ENCODE results near the gene ATE1. TPM values are rescaled to one million over a fixed set of nuclear protein-coding genes. Genes with fewer than 3 reads are reported as not detected.

ATE1 gene
- total RNA-seq, 1 experiment from 2014 or later: 39.2 TPM

GRCh38 chr10:121959671-121960070 is 31.8 kb upstream of the ATE1 start:
- ATAC-seq (no peak), DNase-seq (ENCODE audit: low read depth, low spot score) (no peak)
- ChIA-PET RAD21 (ENCODE audit: low non-redundant PET in 1 of 2, low total read pairs in 2 of 2, uncharacterized antibody in 2 of 2, unreplicated experiment in 2 of 2) (no interaction called here), POLR2A (no interaction called here), CTCF (no interaction called here)
- Histone ChIP-seq H3K79me2 (ENCODE audit: insufficient read depth, low read length) (no peaks in the 10 kb centered on the region), H3K9me3 (ENCODE audit: control insufficient read depth in 1 of 2, insufficient read depth in 1 of 2, low read depth in 1 of 2, low read length in 2 of 2) (no peaks in the 10 kb centered on the region), H3K9ac (ENCODE audit: low read length) (no peak overlapping the region), H3K27ac (ENCODE audit: low read depth, low read length) (no peak overlapping the region), H3K4me3 (replicated peaks in 1 of 2; ENCODE audit: low read depth in 1 of 2, low read length in 2 of 2) (no peak overlapping the region), H4K20me1 (ENCODE audit: insufficient read depth) (no peaks in the 10 kb centered on the region), H3K4me1 (ENCODE audit: control insufficient read depth in 1 of 2, insufficient read depth in 2 of 2, low read length in 2 of 2) (no peaks in the 10 kb centered on the region; a peak in 1 of 4 replicates), H3K27me3 (ENCODE audit: insufficient read depth, low read length) (no peaks in the 10 kb centered on the region), H2AFZ (ENCODE audit: low read depth, low read length, poor library complexity, severe bottlenecking) (no peak overlapping the region), H3K9me2 (ENCODE audit: insufficient read depth) (no peaks in the 10 kb centered on the region), H3K36me3 (ENCODE audit: control insufficient read depth in 1 of 2, insufficient read depth in 2 of 2, low read length in 2 of 2) (peaks cover 16 to 21% of the 10 kb centered on the region in 2 experiments; a peak in 3 of 4 replicates), H3K4me2 (ENCODE audit: low read length) (no peak overlapping the region)
- intact Hi-C loops (cut with micrococcal nuclease): no loop called here
- TSS peak; percentile 11 for BruUV-seq (replicated peaks)
- TF ChIP-seq SP1 (IDR thresholded peaks at IDR 0.05; ENCODE audit: low read depth): no peak
- TF ChIP-seq CEBPB (IDR thresholded peaks at IDR 0.05; ENCODE audit: low read depth): no peak
- no peak for TF ChIP-seq ATF3 (IDR thresholded peaks at IDR 0.05)
- no peak for TF ChIP-seq CBX3 (IDR thresholded peaks at IDR 0.05; ENCODE audit: low read depth)
- no peak for TF ChIP-seq EZH2phosphoT487 (IDR thresholded peaks at IDR 0.05; ENCODE audit: borderline replicate concordance)
- TF ChIP-seq MAX (IDR thresholded peaks at IDR 0.05): no peak
- no peak for TF ChIP-seq REST (IDR thresholded peaks at IDR 0.05; ENCODE audit: low read depth)
- no peak for TF ChIP-seq ZNF274 (IDR thresholded peaks at IDR 0.05; ENCODE audit: low read depth, low read length)
- TF ChIP-seq EZH2 (IDR thresholded peaks at IDR 0.05): no peak
- no peak for TF ChIP-seq YY1 (IDR thresholded peaks at IDR 0.05; ENCODE audit: extremely low read depth, insufficient replicate concordance, low read depth, low read length)
- no peak for TF ChIP-seq POLR2AphosphoS5 (IDR thresholded peaks at IDR 0.05; ENCODE audit: low read depth, low read length)
- TF ChIP-seq ZFX (IDR thresholded peaks at IDR 0.05): no peak
- no peak for TF ChIP-seq ELF1 (IDR thresholded peaks at IDR 0.05; ENCODE audit: borderline replicate concordance, low read depth)
- no peak for TF ChIP-seq SRF (IDR thresholded peaks at IDR 0.05; ENCODE audit: low read depth)
- no peak for TF ChIP-seq FOSL1 (IDR thresholded peaks at IDR 0.05; ENCODE audit: low read depth)

Data from HCT116 (cell line).